Measurements from ENCODE around the gene CSF2RB.
A peak's percentile ranks its signal among the peaks of the same experiment; 100 is the strongest.

CSF2RB gene

DNA sequence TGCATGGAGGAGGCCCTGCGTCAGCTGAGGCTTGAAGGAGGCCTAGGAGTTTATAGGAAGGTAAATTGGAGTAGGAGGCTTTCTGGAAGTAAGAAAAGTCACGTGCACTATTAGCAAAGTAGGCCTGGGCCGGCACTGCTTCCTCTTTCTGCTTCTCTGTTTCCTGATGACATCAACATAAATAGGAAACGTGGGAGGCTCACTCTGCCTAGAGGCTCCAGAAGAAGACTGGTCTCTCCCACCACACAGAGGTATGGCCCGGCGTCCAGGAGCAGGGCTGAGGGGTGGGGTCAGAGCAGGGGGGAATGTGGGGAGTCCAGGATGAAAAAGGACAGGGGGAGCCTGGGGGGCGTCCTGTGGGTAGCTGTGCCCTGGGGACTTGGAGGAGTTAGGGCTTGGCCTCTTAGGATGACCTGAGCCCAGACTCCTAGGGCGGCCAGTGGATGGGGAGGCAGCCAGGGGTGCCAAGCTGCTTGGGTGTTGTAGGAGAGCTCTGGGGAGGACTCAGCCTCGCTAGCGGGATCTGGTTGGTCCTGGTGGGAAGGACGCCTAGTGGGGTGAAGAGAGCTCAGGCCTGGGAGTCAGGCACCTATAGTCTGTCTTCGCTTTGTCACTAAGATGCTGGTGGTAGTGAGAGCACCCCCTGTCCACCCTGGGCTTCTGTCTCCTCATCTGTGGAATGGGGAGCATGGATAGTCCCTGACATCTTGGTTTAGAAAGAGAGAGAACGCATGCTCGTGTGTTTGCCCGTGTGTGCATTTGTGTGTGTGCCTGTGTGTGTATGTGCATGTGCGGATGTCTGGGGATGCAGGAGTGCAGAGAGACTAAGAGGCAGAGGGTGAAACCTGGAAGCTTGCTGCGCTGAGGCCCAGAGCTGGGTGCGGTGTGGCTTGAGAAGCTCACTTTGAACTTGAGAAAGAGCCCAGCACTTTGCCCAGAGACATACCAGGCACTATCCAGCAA is at the start of gene CSF2RB:
Gene CSF2RB (plus strand): TSS at position 202 of the 963 bp plus-strand sequence. CDS start 8,580 bp downstream, outside the sequence.
- no peak for DNase-seq (ENCODE audit: low read depth in 3 of 3)

DNA sequence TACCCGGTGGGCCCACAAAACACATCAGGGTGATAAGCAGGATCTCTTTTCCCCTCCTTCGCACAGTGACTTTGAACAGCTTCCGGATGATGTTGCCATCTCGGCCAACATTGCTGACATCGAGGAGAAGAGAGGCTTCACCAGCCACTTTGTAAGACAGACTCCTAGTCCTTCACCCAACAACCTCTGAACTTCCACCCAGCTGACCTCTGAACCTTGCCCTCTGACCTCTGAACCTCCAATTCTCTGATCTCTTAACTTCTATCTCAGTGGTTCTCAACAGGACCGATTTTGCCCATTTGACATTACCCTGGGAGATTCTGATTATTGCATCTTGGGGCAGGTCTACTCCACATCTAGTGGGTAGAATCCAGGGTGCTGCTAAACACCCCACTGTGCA is 49.4 kb upstream of the CSF2RB start:
- no peak for DNase-seq (ENCODE audit: low read depth in 3 of 3)

DNA sequence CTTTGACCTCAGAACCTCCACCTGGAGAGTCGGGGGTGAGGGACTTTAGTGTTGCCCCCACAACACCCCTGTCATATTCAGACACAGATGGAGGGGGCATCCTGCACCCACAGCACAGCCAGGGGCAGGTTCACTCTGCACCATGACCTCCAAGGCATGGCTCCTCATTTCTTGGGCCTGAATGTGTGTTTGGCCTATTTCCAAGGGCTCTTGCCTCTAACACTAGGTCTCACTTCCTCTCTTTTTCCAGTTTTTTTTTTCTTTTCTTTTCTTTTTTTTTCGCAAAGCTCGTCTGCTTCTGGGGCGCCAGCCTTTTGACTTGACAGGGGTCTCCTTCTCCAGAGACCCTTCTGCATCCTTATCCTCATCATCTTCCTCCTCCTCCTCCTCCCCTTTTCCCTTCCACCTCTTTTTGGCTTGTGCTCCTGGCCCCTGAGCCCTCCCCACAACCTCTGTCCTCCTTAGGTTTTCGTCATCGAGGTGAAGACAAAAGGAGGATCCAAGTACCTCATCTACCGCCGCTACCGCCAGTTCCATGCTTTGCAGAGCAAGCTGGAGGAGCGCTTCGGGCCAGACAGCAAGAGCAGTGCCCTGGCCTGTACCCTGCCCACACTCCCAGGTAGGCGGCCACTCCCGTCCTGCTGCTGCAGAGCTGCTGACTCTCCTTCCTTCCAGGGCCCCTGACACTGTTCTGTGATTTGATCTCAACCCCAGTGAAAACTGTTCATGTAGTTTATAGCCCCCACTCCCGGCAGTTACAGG is 48.8 kb upstream of the CSF2RB start:
- DNase-seq (ENCODE audit: low read depth in 3 of 3) = no peak

DNA sequence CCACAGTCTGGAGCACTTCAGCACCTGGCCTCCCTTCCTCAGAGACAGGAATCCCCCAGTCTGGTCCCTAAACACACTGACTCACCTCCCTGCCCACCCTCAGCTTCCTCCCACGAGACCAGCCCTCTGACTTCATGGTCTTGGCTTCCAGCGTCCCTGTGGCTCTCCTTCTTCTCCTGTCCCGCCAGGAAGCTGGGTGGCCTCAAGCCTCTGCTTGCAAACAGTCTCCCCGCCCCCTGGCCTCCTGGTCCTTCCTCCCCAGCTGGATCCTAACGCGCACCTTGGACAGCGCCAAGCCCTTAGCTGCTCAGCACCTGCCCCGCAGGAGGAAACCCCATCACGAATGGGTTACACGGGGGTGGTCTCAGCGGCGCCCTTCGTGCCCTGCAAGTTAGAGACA is 48.1 kb upstream of the CSF2RB start:
- no peak for DNase-seq (ENCODE audit: low read depth in 3 of 3)

DNA sequence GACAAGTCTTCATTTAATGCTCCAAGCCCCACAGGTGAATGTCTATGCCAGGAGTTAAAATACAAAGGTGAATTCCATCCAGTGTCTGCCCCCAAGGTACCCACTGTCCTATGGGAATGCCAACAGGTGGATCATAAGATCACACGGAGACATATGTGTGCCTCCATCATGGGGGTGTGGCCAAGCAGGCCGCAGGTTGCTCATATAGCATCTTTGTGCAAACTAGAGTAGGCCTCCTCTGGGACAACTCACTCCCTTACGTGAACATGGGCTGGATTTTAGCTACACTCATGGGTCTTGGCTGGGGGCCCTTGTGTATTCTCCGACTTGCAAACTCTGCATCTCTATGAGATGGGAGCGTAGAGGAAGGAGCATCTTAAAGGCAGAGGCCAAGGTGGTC is 45.7 kb upstream of the CSF2RB start:
- no peak for DNase-seq (ENCODE audit: low read depth in 3 of 3)

- DNase-seq (ENCODE audit: low read depth in 3 of 3) = no peak
These were observed 44.8 kb upstream of the CSF2RB start for GRCh38 chr22:36868546-36869181.

GRCh38 chr22:36870250-36870649 is 43.2 kb upstream of the CSF2RB start:
- DNase-seq (ENCODE audit: low read depth in 3 of 3) = no peak

GRCh38 chr22:36871669-36872081 is 41.8 kb upstream of the CSF2RB start:
- DNase-seq (ENCODE audit: low read depth in 3 of 3) = no peak

DNA sequence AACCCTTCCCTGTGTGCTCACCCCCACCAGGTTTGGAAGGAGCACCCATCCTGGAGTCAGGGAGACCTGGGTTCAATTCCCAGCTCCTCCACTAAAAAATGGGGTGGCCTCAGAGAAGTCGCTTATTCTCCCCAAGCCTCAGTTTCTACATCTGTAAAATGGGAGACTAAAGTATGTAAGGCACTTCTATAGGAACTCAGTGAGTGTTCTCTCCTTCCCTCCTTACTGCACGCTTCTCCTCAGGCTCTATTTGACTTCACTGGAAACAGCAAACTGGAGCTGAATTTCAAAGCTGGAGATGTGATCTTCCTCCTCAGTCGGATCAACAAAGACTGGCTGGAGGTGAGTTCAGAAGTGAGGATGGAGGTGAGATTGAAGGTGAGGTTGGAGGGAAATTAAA is 41.3 kb upstream of the CSF2RB start:
- no peak for DNase-seq (ENCODE audit: low read depth in 3 of 3)

DNA sequence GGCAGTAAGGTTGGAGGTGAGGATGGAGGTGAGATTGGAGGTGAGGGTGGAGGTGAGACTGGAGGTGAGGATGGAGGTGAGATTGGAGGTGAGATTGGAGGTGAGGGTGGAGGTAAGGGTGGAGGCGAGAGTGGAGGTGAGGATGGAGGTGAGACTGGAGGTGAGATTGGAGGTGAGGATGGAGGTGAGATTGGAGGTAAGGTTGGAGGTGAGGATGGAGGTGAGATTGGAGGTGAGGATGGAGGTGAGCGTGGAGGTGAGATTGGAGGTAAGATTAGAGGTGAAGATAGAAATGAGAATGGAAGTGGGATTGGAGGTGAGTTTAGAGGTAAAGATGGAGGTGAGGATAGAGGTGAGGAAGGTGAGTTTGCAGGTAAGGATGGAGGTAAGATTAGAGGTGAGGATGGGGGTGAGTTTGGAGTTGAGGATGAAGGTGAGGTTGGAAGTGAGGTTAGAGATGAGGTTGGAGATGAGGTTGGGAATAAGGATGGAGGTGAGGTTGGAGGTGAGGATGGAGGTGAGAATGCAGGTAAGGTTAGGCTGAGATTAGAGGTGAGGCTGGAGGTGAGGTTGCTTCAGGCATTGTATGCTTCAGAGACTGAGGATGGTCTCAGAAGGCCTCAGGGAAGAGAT is 40.4 kb upstream of the CSF2RB start:
- no peak for DNase-seq (ENCODE audit: low read depth in 3 of 3)

GRCh38 chr22:36873614-36874308 is 39.7 kb upstream of the CSF2RB start:
- peak; percentile 15 to 31 (median 22) for DNase-seq (ENCODE audit: low read depth in 3 of 3)

- no peak for DNase-seq (ENCODE audit: low read depth in 3 of 3)
These were observed 39.1 kb upstream of the CSF2RB start for GRCh38 chr22:36874309-36874696.

DNA sequence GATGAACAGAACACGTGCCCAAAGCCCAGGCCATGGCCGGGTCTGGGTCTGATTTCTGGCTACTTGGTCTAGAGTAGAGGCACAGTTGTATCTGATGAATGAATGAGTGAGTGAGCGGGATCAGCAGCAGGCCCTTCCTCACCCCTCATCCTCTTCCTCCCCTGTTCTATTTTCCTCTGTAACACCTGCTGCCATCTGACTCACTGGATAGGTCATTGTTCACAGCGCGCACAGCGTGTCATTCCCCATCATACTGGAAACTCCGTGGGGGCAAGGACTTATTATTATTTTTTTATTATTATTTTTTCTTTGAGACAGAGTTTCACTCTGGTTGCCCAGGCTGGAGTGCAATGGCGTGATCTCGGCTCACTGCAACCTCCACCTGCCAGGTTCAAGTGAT is 38.7 kb upstream of the CSF2RB start:
- DNase-seq (ENCODE audit: low read depth in 3 of 3) = no peak

DNA sequence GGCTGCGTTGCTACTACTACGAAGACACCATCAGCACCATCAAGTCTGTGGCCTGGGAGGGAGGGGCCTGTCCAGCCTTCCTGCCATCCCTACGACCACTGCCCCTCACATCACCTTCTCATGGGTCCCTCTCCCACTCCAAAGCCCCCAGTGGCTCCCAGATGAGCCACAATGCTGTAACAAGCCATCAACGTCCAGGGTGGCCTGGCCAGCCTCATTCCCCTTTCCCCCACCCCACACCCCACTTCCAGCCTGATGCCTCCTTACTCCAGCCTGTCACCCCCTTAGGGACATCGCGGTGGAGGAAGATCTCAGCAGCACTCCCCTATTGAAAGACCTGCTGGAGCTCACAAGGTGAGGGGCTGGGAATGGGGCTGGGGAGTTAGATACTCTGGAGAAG is 37.7 kb upstream of the CSF2RB start:
- no peak for DNase-seq (ENCODE audit: low read depth in 3 of 3)

DNA sequence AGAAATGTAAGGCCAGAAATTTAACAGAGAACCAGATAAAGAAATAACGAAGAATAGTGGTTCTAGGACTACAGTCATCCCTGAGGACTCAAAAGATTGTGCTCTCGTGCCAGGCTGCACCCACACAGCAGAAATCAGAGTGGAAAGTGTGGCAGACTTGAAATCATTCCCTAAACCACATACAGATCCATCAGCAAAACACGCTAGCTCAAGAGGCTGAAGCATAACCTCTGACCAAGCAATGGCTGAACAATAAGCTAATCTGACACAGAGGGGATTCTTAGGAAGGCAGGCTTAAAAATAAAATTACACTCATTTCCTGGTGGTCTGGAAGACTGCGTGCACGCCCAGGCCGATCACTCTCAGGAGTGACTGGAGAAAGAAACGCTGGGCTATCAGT is 33.7 kb upstream of the CSF2RB start:
- DNase-seq (ENCODE audit: low read depth in 3 of 3) = no peak

DNA sequence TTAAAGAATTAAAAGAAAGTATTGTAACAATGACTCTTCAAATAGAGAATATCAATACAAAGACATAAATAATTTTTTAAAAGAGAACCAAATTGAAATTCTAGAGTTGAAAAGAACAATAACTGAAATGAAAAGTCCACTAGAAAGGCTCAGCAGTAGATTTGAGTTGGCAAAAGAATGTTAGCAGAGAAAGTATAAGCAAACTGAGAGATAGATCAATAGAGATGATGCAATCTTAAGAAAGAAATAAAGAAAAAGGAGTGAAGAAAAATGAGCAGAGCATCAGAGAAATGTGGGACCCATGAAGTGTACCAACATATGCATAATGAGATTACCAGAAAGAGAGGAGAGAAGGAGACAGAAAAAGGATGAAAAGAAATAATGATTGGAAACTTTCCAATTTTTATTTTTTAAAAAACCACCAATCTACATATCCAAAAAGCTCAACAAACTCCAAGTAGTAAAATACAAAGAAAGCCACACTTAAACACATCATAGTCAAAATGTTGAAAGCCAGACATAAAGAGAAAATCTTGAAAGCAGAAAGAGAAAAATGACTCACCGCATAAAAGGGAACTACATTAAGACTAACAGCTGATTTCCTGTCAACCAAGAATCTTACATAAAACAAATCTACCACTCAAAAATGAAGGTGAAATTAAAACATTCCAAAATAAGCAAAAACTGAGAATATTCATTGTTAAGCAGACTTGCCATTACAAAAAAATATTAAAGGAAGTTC is 31.8 kb upstream of the CSF2RB start:
- DNase-seq (ENCODE audit: low read depth in 3 of 3) = no peak

GRCh38 chr22:36884349-36885158 is 28.9 kb upstream of the CSF2RB start:
- no peak for DNase-seq (ENCODE audit: low read depth in 3 of 3)

GRCh38 chr22:36885474-36885873 is 28.0 kb upstream of the CSF2RB start:
- no peak for DNase-seq (ENCODE audit: low read depth in 3 of 3)

- no peak for DNase-seq (ENCODE audit: low read depth in 3 of 3)
These were observed 27.4 kb upstream of the CSF2RB start for GRCh38 chr22:36886016-36886415.

- no peak for DNase-seq (ENCODE audit: low read depth in 3 of 3)
These were observed 26.3 kb upstream of the CSF2RB start for GRCh38 chr22:36887162-36887561.
